ENCODE data around the gene HBP1.
A peak's percentile ranks its signal among the peaks of the same experiment; 100 is the strongest.

HBP1 gene, protein sequence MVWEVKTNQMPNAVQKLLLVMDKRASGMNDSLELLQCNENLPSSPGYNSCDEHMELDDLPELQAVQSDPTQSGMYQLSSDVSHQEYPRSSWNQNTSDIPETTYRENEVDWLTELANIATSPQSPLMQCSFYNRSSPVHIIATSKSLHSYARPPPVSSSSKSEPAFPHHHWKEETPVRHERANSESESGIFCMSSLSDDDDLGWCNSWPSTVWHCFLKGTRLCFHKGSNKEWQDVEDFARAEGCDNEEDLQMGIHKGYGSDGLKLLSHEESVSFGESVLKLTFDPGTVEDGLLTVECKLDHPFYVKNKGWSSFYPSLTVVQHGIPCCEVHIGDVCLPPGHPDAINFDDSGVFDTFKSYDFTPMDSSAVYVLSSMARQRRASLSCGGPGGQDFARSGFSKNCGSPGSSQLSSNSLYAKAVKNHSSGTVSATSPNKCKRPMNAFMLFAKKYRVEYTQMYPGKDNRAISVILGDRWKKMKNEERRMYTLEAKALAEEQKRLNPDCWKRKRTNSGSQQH

DNA sequence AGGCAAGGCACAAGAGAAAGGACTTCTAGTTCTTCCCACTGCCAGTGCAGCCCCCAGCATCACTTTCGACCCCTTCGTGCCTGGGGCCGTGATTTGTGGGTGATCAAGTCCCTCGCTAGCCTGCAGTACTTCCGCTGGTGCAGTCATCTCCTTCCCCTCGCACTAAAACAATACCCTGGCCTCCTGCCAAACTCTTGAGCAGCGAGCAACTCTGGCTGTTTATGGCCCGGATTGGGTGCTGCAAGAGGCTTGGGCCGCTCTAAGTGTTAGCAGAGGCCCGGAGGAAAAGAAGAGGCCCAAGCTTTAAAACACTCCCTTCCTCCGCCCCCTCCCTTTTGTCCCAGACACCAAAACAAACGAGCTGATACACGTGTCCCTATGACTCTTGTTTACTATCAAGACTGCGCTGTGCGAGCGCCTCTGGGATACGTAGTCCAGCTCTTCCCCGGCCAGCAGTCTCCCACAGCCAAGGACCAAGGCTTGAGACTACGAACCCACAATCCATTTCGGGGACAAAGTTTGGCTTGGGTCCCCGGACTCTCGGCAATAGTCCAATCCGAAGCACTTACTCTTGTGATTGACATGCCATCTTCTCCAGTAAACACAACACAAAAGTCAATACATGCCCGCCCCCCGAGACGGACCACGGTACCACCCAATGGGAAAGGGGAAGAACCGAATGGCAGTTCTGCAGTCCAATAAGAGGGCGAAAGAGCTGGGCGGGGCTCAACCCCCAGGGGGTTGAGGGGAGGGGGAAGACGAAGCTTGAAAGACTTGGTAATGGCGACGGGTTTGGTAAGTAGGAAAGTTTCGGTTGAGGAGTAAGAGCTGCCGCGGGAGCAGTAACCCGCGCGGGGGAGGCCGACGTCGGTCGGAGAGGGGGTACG is at the start of gene HBP1:
HBP1 (plus strand) TSS at position 771 of the 887 bp plus-strand sequence. CDS start 10,891 bp downstream, outside the sequence.
- H3K9ac ChIP-seq (ENCODE audit: low read depth, low read length) = peak within 1 kb of the TSS; percentile 84

DNA sequence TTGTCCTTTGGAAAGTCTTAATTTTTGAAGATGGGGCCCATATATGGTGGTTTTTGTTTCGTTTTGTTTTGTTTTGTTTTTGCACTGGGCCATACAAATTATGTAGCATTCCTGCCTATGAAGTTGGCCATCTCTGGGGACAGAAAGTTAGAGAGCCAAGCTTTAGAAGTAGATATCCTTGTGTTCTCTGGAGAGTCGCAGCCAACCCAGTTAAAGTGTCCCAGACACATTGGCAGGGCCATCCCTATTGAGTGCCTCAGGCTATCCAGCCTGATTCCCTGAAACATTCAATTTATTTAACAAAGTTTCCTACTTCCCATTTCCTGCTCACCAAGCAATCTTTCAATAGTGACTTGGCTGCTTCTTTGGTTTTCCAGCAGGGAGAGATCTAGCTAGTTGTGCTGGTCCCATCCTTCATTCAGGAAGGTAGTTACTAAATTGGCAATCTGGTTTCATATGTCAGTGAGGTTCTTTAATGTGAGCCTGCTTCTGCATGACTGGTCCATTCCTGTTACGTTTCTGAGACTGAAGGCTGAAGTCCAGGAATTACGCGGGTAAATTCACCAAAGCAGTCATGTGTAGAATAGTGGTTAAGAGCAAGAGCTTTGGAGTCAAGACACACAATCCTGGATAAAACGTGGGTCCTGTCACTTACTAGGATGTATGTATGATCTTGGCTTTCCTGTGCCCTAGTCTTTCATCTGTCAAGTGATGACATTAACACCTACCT is 49.3 kb upstream of the HBP1 start:
- Histone ChIP-seq H3K36me3 (ENCODE audit: insufficient read depth, low read depth, low read length) (no peaks in the 10 kb centered on the region), H3K9ac (ENCODE audit: low read depth, low read length) (no peak overlapping the region), H3K4me3 (ENCODE audit: low read length) (no peak overlapping the region), H3K9me3 (ENCODE audit: insufficient read depth, low read depth, low read length) (no peaks in the 10 kb centered on the region), H3K27me3 (ENCODE audit: insufficient read depth, low read length) (no peaks in the 10 kb centered on the region), H3K4me1 (ENCODE audit: insufficient read depth, low read length) (peaks cover 2% of the 10 kb centered on the region; the same call in 1 of the 2 replicates), H3K27ac (ENCODE audit: low read length) (no peak overlapping the region)

More for the DNA sequence above, at the start of gene HBP1:
- Histone ChIP-seq H3K36me3 (ENCODE audit: insufficient read depth, low read depth, low read length) (no peaks in the 10 kb centered on the region), H3K4me1 (ENCODE audit: insufficient read depth, low read length) (peaks cover 7% of the 10 kb centered on the region), H3K27me3 (ENCODE audit: insufficient read depth, low read length) (no peaks in the 10 kb centered on the region), H3K4me3 (ENCODE audit: low read length) (peak within 1 kb of the TSS; percentile 88), H3K9me3 (ENCODE audit: insufficient read depth, low read depth, low read length) (no peaks in the 10 kb centered on the region), H3K27ac (ENCODE audit: low read length) (peak within 1 kb of the TSS; percentile 60)

GRCh38 chr7:107122486-107122911 is 46.3 kb upstream of the HBP1 start:
- no peaks in the 10 kb centered on the region for H3K9me3 ChIP-seq (ENCODE audit: insufficient read depth, low read depth, low read length)
- H3K27ac ChIP-seq (ENCODE audit: low read length) = no peak overlapping the region
- H3K9ac ChIP-seq (ENCODE audit: low read depth, low read length) = no peak overlapping the region
- H3K27me3 ChIP-seq (ENCODE audit: insufficient read depth, low read length) = no peaks in the 10 kb centered on the region
- no peak overlapping the region for H3K4me3 ChIP-seq (ENCODE audit: low read length)
- no peaks in the 10 kb centered on the region for H3K4me1 ChIP-seq (ENCODE audit: insufficient read depth, low read length)
- H3K36me3 ChIP-seq (ENCODE audit: insufficient read depth, low read depth, low read length) = no peaks in the 10 kb centered on the region

DNA sequence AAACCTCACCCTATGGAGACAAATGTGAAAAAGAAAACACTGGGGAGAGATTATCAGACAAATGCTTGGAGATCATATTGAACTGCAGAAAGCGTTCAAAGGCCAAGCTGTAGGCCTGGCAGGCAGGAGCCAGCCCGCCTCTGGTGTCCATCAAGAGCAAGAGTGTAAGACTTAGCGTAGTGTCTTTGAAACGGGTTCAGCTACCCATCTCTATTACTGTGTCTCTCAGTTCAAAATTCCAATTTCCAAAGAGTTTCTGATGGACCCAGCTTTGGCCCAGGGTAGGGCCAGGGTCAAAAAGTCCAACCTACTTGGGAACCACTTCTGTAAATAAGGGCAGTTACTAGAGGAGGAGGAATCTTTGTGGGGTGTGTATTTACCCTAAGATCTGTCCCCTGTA is 45.4 kb upstream of the HBP1 start:
- Histone ChIP-seq H3K9ac (ENCODE audit: low read depth, low read length) (no peak overlapping the region), H3K9me3 (ENCODE audit: insufficient read depth, low read depth, low read length) (no peaks in the 10 kb centered on the region), H3K27ac (ENCODE audit: low read length) (no peak overlapping the region), H3K4me1 (ENCODE audit: insufficient read depth, low read length) (peaks cover 3% of the 10 kb centered on the region; the same call in 1 of the 2 replicates), H3K4me3 (ENCODE audit: low read length) (no peak overlapping the region), H3K27me3 (ENCODE audit: insufficient read depth, low read length) (no peaks in the 10 kb centered on the region), H3K36me3 (ENCODE audit: insufficient read depth, low read depth, low read length) (no peaks in the 10 kb centered on the region)

GRCh38 chr7:107125475-107125874 is 43.3 kb upstream of the HBP1 start:
- H3K9me3 ChIP-seq (ENCODE audit: insufficient read depth, low read depth, low read length) = no peaks in the 10 kb centered on the region
- no peaks in the 10 kb centered on the region; the same call in 1 of the 2 replicates for H3K36me3 ChIP-seq (ENCODE audit: insufficient read depth, low read depth, low read length)
- no peak overlapping the region for H3K4me3 ChIP-seq (ENCODE audit: low read length)
- H3K27me3 ChIP-seq (ENCODE audit: insufficient read depth, low read length) = no peaks in the 10 kb centered on the region
- no peak overlapping the region for H3K27ac ChIP-seq (ENCODE audit: low read length)
- peaks cover 3% of the 10 kb centered on the region; the same call in 1 of the 2 replicates for H3K4me1 ChIP-seq (ENCODE audit: insufficient read depth, low read length)
- no peak overlapping the region for H3K9ac ChIP-seq (ENCODE audit: low read depth, low read length)

GRCh38 chr7:107128217-107128616 is 40.6 kb upstream of the HBP1 start:
- no peak overlapping the region for H3K9ac ChIP-seq (ENCODE audit: low read depth, low read length)
- no peak overlapping the region for H3K4me3 ChIP-seq (ENCODE audit: low read length)
- no peaks in the 10 kb centered on the region; the same call in 1 of the 2 replicates for H3K36me3 ChIP-seq (ENCODE audit: insufficient read depth, low read depth, low read length)
- H3K27ac ChIP-seq (ENCODE audit: low read length) = no peak overlapping the region
- no peaks in the 10 kb centered on the region for H3K9me3 ChIP-seq (ENCODE audit: insufficient read depth, low read depth, low read length)
- H3K4me1 ChIP-seq (ENCODE audit: insufficient read depth, low read length) = peaks cover 22% of the 10 kb centered on the region
- H3K27me3 ChIP-seq (ENCODE audit: insufficient read depth, low read length) = no peaks in the 10 kb centered on the region

GRCh38 chr7:107128748-107129147 is 40.1 kb upstream of the HBP1 start:
- H3K4me1 ChIP-seq (ENCODE audit: insufficient read depth, low read length) = peaks cover 22% of the 10 kb centered on the region
- H3K4me3 ChIP-seq (ENCODE audit: low read length) = no peak overlapping the region
- no peaks in the 10 kb centered on the region; the same call in 1 of the 2 replicates for H3K36me3 ChIP-seq (ENCODE audit: insufficient read depth, low read depth, low read length)
- H3K27me3 ChIP-seq (ENCODE audit: insufficient read depth, low read length) = no peaks in the 10 kb centered on the region
- H3K9me3 ChIP-seq (ENCODE audit: insufficient read depth, low read depth, low read length) = no peaks in the 10 kb centered on the region
- no peak overlapping the region for H3K27ac ChIP-seq (ENCODE audit: low read length)
- no peak overlapping the region for H3K9ac ChIP-seq (ENCODE audit: low read depth, low read length)

DNA sequence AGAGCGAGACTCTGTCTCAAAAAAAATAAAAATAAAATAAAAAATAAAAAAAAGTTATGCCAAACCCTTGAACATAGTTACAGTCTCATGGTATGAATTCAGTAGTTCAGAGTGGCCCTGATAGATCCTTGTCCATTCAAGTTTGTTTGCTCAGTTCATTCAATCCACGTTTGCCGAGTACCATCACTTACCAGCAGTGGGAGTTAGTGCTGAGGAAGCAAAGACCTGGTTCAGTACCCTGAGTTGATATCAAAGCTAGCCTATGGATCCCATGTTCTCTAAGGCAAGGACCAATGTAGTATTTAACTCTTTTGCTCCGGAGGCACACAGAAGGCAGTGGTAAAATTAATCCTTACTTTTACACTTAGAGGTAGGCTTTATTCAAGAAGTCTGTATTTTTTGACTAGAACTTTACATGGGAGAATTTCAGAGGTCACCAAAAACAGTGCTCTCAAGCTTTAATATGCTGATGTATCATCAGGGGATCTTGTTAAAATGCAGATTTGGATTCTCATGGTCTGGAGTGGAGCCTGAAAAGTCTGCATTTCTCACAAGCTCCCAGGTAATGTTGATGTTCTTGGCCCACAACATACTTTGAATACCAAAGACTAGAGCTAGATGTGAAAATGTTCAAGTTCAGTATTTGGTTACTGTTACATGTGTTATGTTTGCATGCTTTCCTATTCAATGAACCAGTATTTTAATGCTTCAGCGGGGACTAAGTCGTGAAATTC is 38.1 kb upstream of the HBP1 start:
- Histone ChIP-seq H3K4me1 (ENCODE audit: insufficient read depth, low read length) (peaks cover 22% of the 10 kb centered on the region), H3K36me3 (ENCODE audit: insufficient read depth, low read depth, low read length) (no peaks in the 10 kb centered on the region; the same call in 1 of the 2 replicates), H3K4me3 (ENCODE audit: low read length) (peak overlapping the region; percentile 50), H3K9me3 (ENCODE audit: insufficient read depth, low read depth, low read length) (peaks cover 3% of the 10 kb centered on the region), H3K9ac (ENCODE audit: low read depth, low read length) (no peak overlapping the region), H3K27me3 (ENCODE audit: insufficient read depth, low read length) (no peaks in the 10 kb centered on the region), H3K27ac (ENCODE audit: low read length) (no peak overlapping the region)

DNA sequence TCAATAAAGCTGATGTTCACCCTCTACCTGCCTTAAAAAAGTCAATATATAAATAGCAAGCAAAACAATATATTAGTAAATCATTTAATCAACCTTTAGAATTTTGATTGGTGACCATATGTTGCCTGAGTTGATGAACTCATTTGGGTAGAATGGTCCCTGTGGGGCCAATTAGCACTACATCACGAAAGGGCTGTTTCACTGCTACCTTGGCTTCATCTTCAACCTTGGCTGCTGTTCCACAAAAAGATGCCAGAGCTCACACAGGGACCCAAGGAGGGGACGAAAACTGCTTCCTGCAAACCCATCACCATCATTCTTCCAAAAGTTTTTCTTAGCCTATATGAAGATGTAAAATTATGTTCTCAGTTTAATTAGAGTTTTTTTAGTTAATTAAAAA is 35.4 kb upstream of the HBP1 start:
- Histone ChIP-seq H3K36me3 (ENCODE audit: insufficient read depth, low read depth, low read length) (no peaks in the 10 kb centered on the region; the same call in 1 of the 2 replicates), H3K27ac (ENCODE audit: low read length) (no peak overlapping the region), H3K9me3 (ENCODE audit: insufficient read depth, low read depth, low read length) (peaks cover 3% of the 10 kb centered on the region), H3K4me3 (ENCODE audit: low read length) (no peak overlapping the region), H3K27me3 (ENCODE audit: insufficient read depth, low read length) (no peaks in the 10 kb centered on the region), H3K4me1 (ENCODE audit: insufficient read depth, low read length) (peaks cover 19% of the 10 kb centered on the region), H3K9ac (ENCODE audit: low read depth, low read length) (no peak overlapping the region)

DNA sequence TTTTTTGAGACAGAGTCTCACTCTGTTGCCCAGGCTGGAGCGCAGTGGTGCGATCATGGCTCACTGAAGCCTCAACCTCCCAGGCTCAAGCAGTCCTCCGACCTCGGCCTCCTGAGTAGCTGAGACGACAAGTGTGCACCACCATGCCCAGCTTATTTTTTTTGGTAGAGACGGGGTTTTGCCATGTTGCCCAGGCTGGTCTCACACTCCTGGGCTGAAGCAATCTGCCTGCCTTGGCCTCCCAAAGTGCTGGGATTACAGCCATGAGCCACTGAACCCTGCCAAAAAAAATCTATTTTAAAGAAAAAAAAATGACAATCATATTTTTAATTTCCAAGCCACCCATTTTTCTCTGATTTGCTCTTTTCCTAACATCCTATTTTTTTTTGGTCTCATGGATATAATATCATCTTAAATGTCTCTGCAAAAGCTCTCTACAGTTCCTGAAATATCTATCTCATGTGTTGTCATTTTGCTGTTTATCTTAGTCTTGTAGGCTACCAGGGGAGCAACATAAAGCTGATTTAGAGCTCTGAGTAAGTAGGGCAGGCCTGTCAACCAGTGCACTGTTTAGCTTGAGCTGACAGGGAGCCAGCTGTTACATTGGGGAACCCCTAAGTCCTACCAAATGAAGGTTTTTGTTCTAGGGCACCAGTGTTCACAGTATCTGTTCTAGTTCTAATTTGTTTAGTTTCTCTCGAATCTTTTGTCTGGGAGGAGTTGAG is 29.9 kb upstream of the HBP1 start:
- no peak overlapping the region for H3K9ac ChIP-seq (ENCODE audit: low read depth, low read length)
- H3K4me1 ChIP-seq (ENCODE audit: insufficient read depth, low read length) = no peaks in the 10 kb centered on the region
- H3K36me3 ChIP-seq (ENCODE audit: insufficient read depth, low read depth, low read length) = no peaks in the 10 kb centered on the region
- no peaks in the 10 kb centered on the region for H3K27me3 ChIP-seq (ENCODE audit: insufficient read depth, low read length)
- H3K9me3 ChIP-seq (ENCODE audit: insufficient read depth, low read depth, low read length) = peaks cover 3% of the 10 kb centered on the region
- H3K27ac ChIP-seq (ENCODE audit: low read length) = no peak overlapping the region
- no peak overlapping the region for H3K4me3 ChIP-seq (ENCODE audit: low read length)
